CD4-positive, alpha-beta T cell (primary cell): ENCODE measurements around the gene RNU6-1. TPM values are rescaled to one million over a fixed set of nuclear protein-coding genes. Genes with fewer than 3 reads are reported as not detected.

Experiments
- ATAC-seq: fragments of 200-7000 bp; cut with Tn5 transposase; one replicate; pipeline ENCODE4 v1.10.0; 2022; ENCODE audit warnings: mild to moderate bottlenecking; ENCODE audit not compliant: poor library complexity
- CTCF ChIA-PET: fragments of 350-600 bp; sonication (Branson Sonifier 250); formaldehyde crosslinking; loops from one replicate; lab custom pipeline; 2021; ENCODE audit warnings: antibody characterized with exemption, inconsistent platforms; lab: Charles Lee
- POLR2A ChIA-PET: fragments of 350-600 bp; sonication (Branson Sonifier 250); formaldehyde crosslinking; loops from one replicate; lab custom pipeline; 2021; ENCODE audit warnings: antibody characterized with exemption, inconsistent platforms; lab: Charles Lee
- DNase-seq, 14 experiments: peaks; one replicate each; pipeline ENCODE4 v3.0.0-alpha.2; 2013 to 2020; ENCODE audit warnings: mixed read lengths in 2 of 14
- H3K27ac ChIP-seq, 2 donors: one replicate each; pipeline versions ENCODE4 v1.5.1 to v1.7.0; 2013; ENCODE audit warnings: low read length in 2 of 2, low read depth in 1 of 2, mild to moderate bottlenecking in 1 of 2
- H3K27me3 ChIP-seq, 2 experiments: 1 replicate in 1 of 2; 2 replicates in 1 of 2; pipeline versions ENCODE4 v1.6.1 to v1.7.0; 2013; ENCODE audit warnings: low read length in 2 of 2, control low read depth in 1 of 2, mild to moderate bottlenecking in 1 of 2, moderate library complexity in 1 of 2; ENCODE audit not compliant: insufficient read depth in 2 of 2, control insufficient read depth in 1 of 2
- H3K36me3 ChIP-seq: one replicate; pipeline ENCODE4 v1.6.1; 2013; ENCODE audit warnings: low read length, control low read depth; ENCODE audit not compliant: insufficient read depth
- H3K4me1 ChIP-seq: one replicate; pipeline ENCODE4 v1.6.1; 2013; ENCODE audit warnings: low read length, control low read depth; ENCODE audit not compliant: insufficient read depth
- H3K4me3 ChIP-seq: one replicate; pipeline ENCODE4 v1.5.1; 2013; ENCODE audit warnings: mild to moderate bottlenecking, low read length, moderate library complexity
- H3K9me3 ChIP-seq, 2 experiments: 1 replicate in 1 of 2; 2 replicates in 1 of 2; pipeline versions ENCODE4 v1.6.1 to v1.7.0; 2013; ENCODE audit warnings: low read length in 2 of 2, mild to moderate bottlenecking in 2 of 2, control low read depth in 1 of 2, moderate library complexity in 1 of 2; ENCODE audit not compliant: control insufficient read depth in 1 of 2, insufficient read depth in 1 of 2
- H3K27ac Mint-ChIP-seq: one replicate; pipeline ENCODE4 v1.8.0; 2020; ENCODE audit warnings: mixed read lengths
- H3K27me3 Mint-ChIP-seq: one replicate; pipeline ENCODE4 v1.8.0; 2021; ENCODE audit warnings: mixed read lengths
- H3K36me3 Mint-ChIP-seq: one replicate; pipeline ENCODE4 v1.8.0; 2021; ENCODE audit warnings: low read depth, mixed read lengths
- H3K4me1 Mint-ChIP-seq: one replicate; pipeline ENCODE4 v1.8.0; 2021; ENCODE audit warnings: low read depth, mixed read lengths
- H3K4me3 Mint-ChIP-seq: one replicate; pipeline ENCODE4 v1.8.0; 2020; ENCODE audit warnings: mild to moderate bottlenecking, mixed read lengths
- H3K9me3 Mint-ChIP-seq: one replicate; pipeline ENCODE4 v1.8.0; 2020; ENCODE audit warnings: mixed read lengths
- CTCF ChIP-seq: fragments of 200-600 bp; IDR thresholded peaks from one replicate; pipeline ENCODE4 v1.8.0; 2022; ENCODE audit warnings: antibody characterized with exemption, mild to moderate bottlenecking
- intact Hi-C, 2 experiments: fragments of 100-400 bp; cut with DNase I in 1 of 2; cut with micrococcal nuclease in 1 of 2; formaldehyde crosslinking; loops; one replicate each; pipeline versions ENCODE4 v1.15.1 to v1.9.0; 2023 to 2025; cut with DNase I, micrococcal nuclease
- total RNA-seq, 174 experiments: library from RNA in 2 of 174; stranded (reverse) in 2 of 174; gene quantifications; one replicate each; pipeline ENCODE4 v1.2.3 and lab custom pipeline; 2021 to 2026

Gene RNU6-1
- total RNA-seq, 2 experiments from 2014 or later, result not detected

- Histone ChIP-seq H3K27ac (no peak overlapping the region), H3K4me1 (peaks cover 10% of the 10 kb centered on the region), H3K9me3 (no peaks in the 10 kb centered on the region), H3K36me3 (no peaks in the 10 kb centered on the region), H3K4me3 (no peak overlapping the region), H3K27me3 (peaks cover 2 to 10% of the 10 kb centered on the region in 2 experiments)
- DNase-seq (no peak), ATAC-seq (no peak)
- POLR2A ChIA-PET, result no interaction called here
- no peak for TF ChIP-seq CTCF
- Mint-ChIP-seq H3K36me3 (no peaks in the 10 kb centered on the region), H3K9me3 (no peaks in the 10 kb centered on the region), H3K27me3 (peaks cover 10% of the 10 kb centered on the region), H3K4me3 (no peak overlapping the region), H3K4me1 (peaks cover 14% of the 10 kb centered on the region), H3K27ac (no peak overlapping the region)
- intact Hi-C loops, result no loop called here
- CTCF ChIA-PET, result no interaction called here
Measured at GRCh38 chr15:67883234-67883773, 43.5 kb upstream of the RNU6-1 start.

- intact Hi-C loops, result no loop called here
- Histone ChIP-seq H3K4me3 (no peak overlapping the region), H3K27me3 (peaks cover 0 to 10% of the 10 kb centered on the region in 2 experiments), H3K4me1 (peaks cover 10% of the 10 kb centered on the region), H3K36me3 (no peaks in the 10 kb centered on the region), H3K27ac (no peak overlapping the region), H3K9me3 (no peaks in the 10 kb centered on the region)
- ATAC-seq, result peak; percentile 59
- TF ChIP-seq CTCF, result no peak
- ChIA-PET POLR2A (interaction anchor here (0.6 kb wide), 1 partner anchor 232 kb away, joined by 3 read pairs; no protein-coding TSS in a partner anchor), CTCF (interaction anchor here (0.6 kb wide), 1 partner anchor 17 kb away, joined by 3 read pairs; no protein-coding TSS in a partner anchor)
- Mint-ChIP-seq H3K36me3 (no peaks in the 10 kb centered on the region), H3K27ac (no peak overlapping the region), H3K9me3 (no peaks in the 10 kb centered on the region), H3K4me3 (peak overlapping the region; percentile 43), H3K27me3 (peaks cover 12% of the 10 kb centered on the region), H3K4me1 (peaks cover 14% of the 10 kb centered on the region)
- peak in 4 of 14 experiments; percentile 4 to 51 (median 39) for DNase-seq
Measured at GRCh38 chr15:67882487-67883233, 42.8 kb upstream of the RNU6-1 start.

- ATAC-seq, result no peak
- Mint-ChIP-seq H3K4me3 (no peak overlapping the region), H3K4me1 (peaks cover 14% of the 10 kb centered on the region), H3K36me3 (no peaks in the 10 kb centered on the region), H3K27ac (no peak overlapping the region), H3K9me3 (no peaks in the 10 kb centered on the region), H3K27me3 (peaks cover 10% of the 10 kb centered on the region)
- peaks cover 0 to 10% of the 10 kb centered on the region in 2 experiments for H3K27me3 ChIP-seq
- no peaks in the 10 kb centered on the region for H3K9me3 ChIP-seq
- TF ChIP-seq CTCF, result no peak
- ChIA-PET CTCF (no interaction called here), POLR2A (no interaction called here)
- no peaks in the 10 kb centered on the region for H3K36me3 ChIP-seq
- DNase-seq, result peak in 3 of 14 experiments; percentile 2 to 39 (median 36)
- intact Hi-C loops, result no loop called here
- H3K4me1 ChIP-seq, result peaks cover 10% of the 10 kb centered on the region
- no peak overlapping the region for H3K4me3 ChIP-seq
- H3K27ac ChIP-seq, result no peak overlapping the region
Measured at GRCh38 chr15:67880651-67881182, 40.9 kb upstream of the RNU6-1 start.
